Activated gamma-delta T cell treated with anti-CD3 and anti-CD28 coated beads, Interleukin-2, amount 50 U/mL, for 16 hours (primary cell): ENCODE results near the gene SMIM12.
"Not testable (repeated sequence)": the region's sequence is repeated elsewhere in the genome, so short reads cannot be mapped to it uniquely, and the experiment has no call there.

Experiments used
- DNase-seq: peaks from one replicate; pipeline ENCODE4 v3.0.0-alpha.2; 2020; ENCODE audit warnings: low read depth

The SMIM12 gene

DNA sequence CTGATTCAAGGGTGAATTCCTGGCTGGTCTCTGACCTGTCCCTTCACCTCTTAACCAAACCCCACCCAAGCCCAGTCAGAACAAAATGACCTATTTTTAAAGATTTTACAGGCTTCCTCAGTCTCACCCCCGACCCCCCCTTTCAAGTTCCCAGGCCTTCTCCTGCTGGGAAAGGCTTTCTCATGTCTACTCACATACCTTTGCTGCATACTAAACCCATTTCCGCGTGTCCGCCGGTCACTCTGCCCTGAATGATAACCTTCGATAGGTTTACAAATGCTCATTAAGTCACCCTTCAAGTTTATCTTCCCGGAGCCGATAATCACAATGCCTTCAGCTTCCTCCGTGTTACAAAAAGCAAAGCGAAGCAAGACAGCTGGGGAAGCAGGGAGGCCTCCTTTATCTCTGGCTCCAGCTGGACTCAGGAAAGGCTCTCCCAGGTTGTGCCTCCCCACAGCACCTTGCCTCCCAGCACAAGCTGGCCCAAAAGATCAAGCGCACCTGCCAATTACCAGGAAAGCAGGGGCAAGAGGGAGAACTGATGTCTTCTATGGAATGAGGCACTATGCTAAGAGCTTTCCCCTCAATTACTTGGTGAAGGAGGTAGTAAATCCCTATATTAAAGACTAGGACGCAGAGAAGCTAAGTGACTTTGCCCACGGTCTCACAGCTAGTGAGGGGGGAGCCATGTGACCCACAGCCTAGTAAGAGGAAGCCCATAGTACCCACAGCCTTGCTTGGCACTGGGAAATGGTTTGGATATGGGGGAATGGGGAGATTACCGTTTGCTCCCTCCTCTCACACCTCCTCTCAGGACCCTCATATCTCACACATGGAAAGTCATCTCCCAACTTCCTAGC lies 15.9 kb downstream of the SMIM12 start:
- no peak for DNase-seq

- no peak for DNase-seq
Measured at GRCh38 chr1:34842952-34843371, 16.6 kb downstream of the SMIM12 start.

DNA sequence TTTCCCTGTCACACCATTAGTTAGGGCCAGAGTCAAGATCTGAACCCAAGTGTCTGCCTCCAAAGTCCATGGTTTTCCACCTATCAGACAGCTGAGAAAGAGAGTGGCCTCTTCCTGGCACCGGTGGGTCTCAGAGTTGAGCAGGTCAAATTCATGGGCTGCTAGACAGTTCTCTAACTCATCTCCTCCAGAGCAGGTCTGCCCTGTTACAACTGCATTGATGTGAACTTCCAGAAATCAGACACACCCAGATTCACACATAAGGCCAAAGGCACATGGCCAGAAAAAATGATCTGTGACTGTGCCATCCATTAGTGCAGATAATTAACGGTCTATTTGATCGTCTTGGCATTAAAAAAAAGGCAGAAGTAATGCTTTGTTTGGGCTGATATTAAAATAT lies 17.5 kb downstream of the SMIM12 start:
- no peak for DNase-seq

- DNase-seq, result no peak
Measured at GRCh38 chr1:34840426-34840825, 19.1 kb downstream of the SMIM12 start.

GRCh38 chr1:34839526-34840305 lies 19.8 kb downstream of the SMIM12 start:
- no peak for DNase-seq

DNA sequence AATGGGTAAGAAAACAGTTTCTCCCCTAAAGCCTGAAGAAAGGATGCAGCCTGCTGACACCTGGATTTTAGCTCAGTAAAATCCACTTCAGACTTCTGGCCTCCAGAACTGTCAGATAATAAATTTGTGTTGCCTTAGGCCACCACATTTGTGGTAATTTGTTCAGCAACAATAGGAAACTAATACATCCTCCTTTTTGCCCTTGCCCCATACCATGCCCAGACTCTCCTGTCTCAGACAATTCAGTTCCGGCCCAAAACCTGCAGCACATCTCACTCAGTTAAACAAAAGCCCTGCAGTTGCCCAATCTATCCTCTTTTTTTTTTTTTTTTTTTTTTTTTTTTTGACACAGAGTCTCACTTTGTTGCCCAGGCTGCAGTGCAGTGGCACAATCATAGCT lies 25.8 kb downstream of the SMIM12 start:
- no peak for DNase-seq

- DNase-seq, result no peak
Measured at GRCh38 chr1:34831721-34832246, 27.8 kb downstream of the SMIM12 start.

- no peak for DNase-seq
Measured at GRCh38 chr1:34829250-34829649, 30.3 kb downstream of the SMIM12 start.

GRCh38 chr1:34828611-34829010 lies 30.9 kb downstream of the SMIM12 start:
- DNase-seq, result no peak

GRCh38 chr1:34827341-34827941 lies 32.1 kb downstream of the SMIM12 start:
- DNase-seq, result no peak

- no peak for DNase-seq
Measured at GRCh38 chr1:34825455-34826091, 34.0 kb downstream of the SMIM12 start.

DNA sequence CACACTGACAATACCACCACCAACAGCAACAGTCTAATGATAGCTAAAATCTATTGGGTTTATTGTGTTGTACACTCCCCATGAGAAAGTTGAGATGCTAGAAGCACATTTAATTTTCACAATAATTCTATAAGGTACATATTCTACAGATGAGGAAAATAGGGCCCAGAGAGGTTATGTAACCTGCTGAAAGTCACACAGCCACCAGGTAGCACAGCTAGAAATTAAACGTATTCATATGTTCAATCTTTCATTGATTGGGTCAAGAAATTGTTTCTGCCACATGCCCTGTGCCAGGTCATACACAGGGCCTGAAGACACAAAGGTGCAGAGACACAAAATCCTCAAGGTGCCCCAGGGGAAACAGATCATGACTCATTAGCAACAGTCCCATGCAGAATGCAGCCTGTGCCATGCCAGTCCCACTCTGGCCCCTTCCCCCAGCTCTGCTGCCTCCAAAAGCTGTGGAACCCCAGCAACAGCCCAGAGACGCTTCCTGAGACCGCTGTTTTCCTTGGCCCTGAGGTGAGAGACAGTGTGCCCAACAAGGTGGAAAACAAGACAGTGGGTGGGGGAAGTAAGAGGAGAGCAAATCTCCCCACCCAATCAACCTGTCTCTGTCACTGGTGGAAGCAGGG lies 34.6 kb downstream of the SMIM12 start:
- DNase-seq, result no peak

DNA sequence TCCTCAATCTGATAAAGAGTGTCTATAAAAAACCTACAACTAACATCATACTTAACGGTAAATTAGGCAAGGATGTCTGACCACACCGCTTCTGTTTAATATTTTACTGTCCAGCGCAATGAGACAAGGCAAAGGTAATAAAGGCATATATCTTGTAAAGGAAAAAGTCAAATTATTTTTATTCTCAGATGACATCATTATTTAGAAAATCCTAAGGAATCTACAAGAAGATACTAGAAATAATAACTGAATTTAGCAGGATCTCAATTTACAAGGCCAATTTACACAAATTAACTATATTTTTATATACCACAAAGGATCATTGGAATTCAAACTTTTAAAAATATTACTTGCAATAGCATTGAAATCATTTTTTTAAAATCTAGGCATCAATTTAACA lies 37.3 kb downstream of the SMIM12 start:
- DNase-seq, result no peak

GRCh38 chr1:34818862-34819261 lies 40.7 kb downstream of the SMIM12 start:
- DNase-seq, result not testable (repeated sequence)

GRCh38 chr1:34816778-34817177 lies 42.8 kb downstream of the SMIM12 start:
- no peak for DNase-seq

- no peak for DNase-seq
Measured at GRCh38 chr1:34816332-34816731, 43.2 kb downstream of the SMIM12 start.

GRCh38 chr1:34810781-34811180 lies 48.8 kb downstream of the SMIM12 start:
- DNase-seq, result not testable (repeated sequence)

- no peak for DNase-seq
Measured at GRCh38 chr1:34808051-34808810, 51.3 kb downstream of the SMIM12 start.

DNA sequence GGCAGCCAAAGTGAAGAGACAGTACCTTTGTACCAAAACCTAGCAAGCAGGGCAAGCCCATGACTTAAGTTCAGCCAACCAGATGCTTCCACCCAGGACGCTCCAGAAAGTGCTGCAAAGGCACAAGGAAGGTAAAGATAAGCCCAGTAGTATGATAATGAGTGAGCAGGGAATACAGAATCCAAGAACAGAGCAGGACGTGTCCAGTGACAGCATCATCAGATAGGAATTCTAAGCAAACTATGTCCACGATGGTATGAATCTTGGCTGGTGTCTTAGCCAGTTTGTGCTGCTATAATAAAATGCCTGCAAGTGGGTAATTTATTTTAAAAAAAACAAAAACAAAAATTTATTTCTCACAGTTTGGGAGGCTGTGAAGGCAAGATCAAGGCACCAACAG lies 53.2 kb downstream of the SMIM12 start:
- no peak for DNase-seq

GRCh38 chr1:34803770-34804169 lies 55.8 kb downstream of the SMIM12 start:
- DNase-seq, result no peak
